KMS-11 (cell line): Measurements from ENCODE around the gene RUNDC3A.

ENCODE experiments used
- H2AFZ ChIP-seq: fragments of 200-600 bp; sonication (generic); 2 replicates; pipeline ENCODE4 v1.6.1; 2016; ENCODE audit warnings: antibody characterized with exemption, mixed run types, low read depth
- H3K27ac ChIP-seq: fragments of 200-600 bp; sonication (generic); 2 replicates; pipeline ENCODE4 v1.6.1; 2016; ENCODE audit warnings: mild to moderate bottlenecking, mixed run types
- H3K27me3 ChIP-seq: fragments of 200-600 bp; sonication (generic); 2 replicates; pipeline ENCODE4 v1.6.1; 2017; ENCODE audit warnings: mild to moderate bottlenecking, low read depth, mixed run types, moderate library complexity; ENCODE audit not compliant: insufficient read depth
- H3K36me3 ChIP-seq: fragments of 200-600 bp; sonication (generic); 2 replicates; pipeline ENCODE4 v1.6.1; 2017; ENCODE audit warnings: mild to moderate bottlenecking, mixed run types; ENCODE audit not compliant: insufficient read depth
- H3K4me1 ChIP-seq: fragments of 200-600 bp; sonication (generic); 2 replicates; pipeline ENCODE4 v1.6.1; 2016; ENCODE audit warnings: mild to moderate bottlenecking, low read depth, mixed run types; ENCODE audit not compliant: poor library complexity, severe bottlenecking
- H3K4me2 ChIP-seq: fragments of 200-600 bp; sonication (generic); 2 replicates; pipeline ENCODE4 v1.7.0; 2016; ENCODE audit warnings: mild to moderate bottlenecking, mixed run types
- H3K4me3 ChIP-seq: fragments of 200-600 bp; sonication (generic); IDR thresholded peaks from 2 replicates; pipeline ENCODE4 v1.6.1; 2017; ENCODE audit warnings: low read depth, low read length, mixed read lengths; ENCODE audit not compliant: insufficient read depth
- H3K79me2 ChIP-seq: fragments of 200-600 bp; sonication (generic); 2 replicates; pipeline ENCODE4 v1.6.1; 2016; ENCODE audit warnings: low read depth, mixed run types; ENCODE audit not compliant: insufficient read depth
- H3K9ac ChIP-seq: fragments of 200-600 bp; sonication (generic); 2 replicates; pipeline ENCODE4 v1.6.1; 2016; ENCODE audit warnings: mild to moderate bottlenecking, mixed run types
- H4K20me1 ChIP-seq: fragments of 200-600 bp; sonication (generic); 2 replicates; pipeline ENCODE4 v1.6.1; 2016; ENCODE audit warnings: mild to moderate bottlenecking, mixed run types; ENCODE audit not compliant: insufficient read depth
- CTCF ChIP-seq: fragments of 200-600 bp; sonication (generic); conservative IDR thresholded peaks from 2 replicates; pipeline ENCODE4 v1.6.1; 2017; ENCODE audit warnings: low read depth, mild to moderate bottlenecking, antibody characterized with exemption, low read length, moderate library complexity, mixed read lengths

RUNDC3A gene

GRCh38 chr17:44333371-44333770 lies 25.0 kb downstream of the RUNDC3A start:
- TF ChIP-seq CTCF, result no peak
- Histone ChIP-seq H3K9ac (no peak overlapping the region), H3K4me3 (no peak overlapping the region), H3K79me2 (no peaks in the 10 kb centered on the region), H3K4me1 (peaks cover 15% of the 10 kb centered on the region), H3K36me3 (no peaks in the 10 kb centered on the region), H3K4me2 (no peak overlapping the region), H3K27ac (no peak overlapping the region), H3K27me3 (no peaks in the 10 kb centered on the region), H4K20me1 (no peaks in the 10 kb centered on the region), H2AFZ (no peak overlapping the region)

- Histone ChIP-seq H3K4me3 (no peak overlapping the region), H3K4me1 (peaks cover 11% of the 10 kb centered on the region), H3K4me2 (no peak overlapping the region), H3K9ac (no peak overlapping the region), H2AFZ (peak overlapping the region; percentile 29; the same call in 1 of the 2 replicates), H3K36me3 (no peaks in the 10 kb centered on the region), H3K27ac (no peak overlapping the region), H3K27me3 (no peaks in the 10 kb centered on the region), H4K20me1 (no peaks in the 10 kb centered on the region), H3K79me2 (no peaks in the 10 kb centered on the region)
- no peak for TF ChIP-seq CTCF
These were observed 25.9 kb downstream of the RUNDC3A start for GRCh38 chr17:44334315-44334714.

GRCh38 chr17:44334727-44335126 lies 26.3 kb downstream of the RUNDC3A start:
- Histone ChIP-seq H3K36me3 (no peaks in the 10 kb centered on the region), H3K4me2 (no peak overlapping the region), H3K27ac (no peak overlapping the region), H3K79me2 (no peaks in the 10 kb centered on the region), H3K4me1 (peaks cover 11% of the 10 kb centered on the region), H3K9ac (no peak overlapping the region), H2AFZ (peak overlapping the region; percentile 29; the same call in 1 of the 2 replicates), H3K27me3 (no peaks in the 10 kb centered on the region), H3K4me3 (no peak overlapping the region), H4K20me1 (no peaks in the 10 kb centered on the region)
- TF ChIP-seq CTCF, result no peak

- Histone ChIP-seq H4K20me1 (no peaks in the 10 kb centered on the region), H3K4me3 (no peak overlapping the region), H2AFZ (no peak overlapping the region), H3K4me1 (peaks cover 11% of the 10 kb centered on the region), H3K27ac (no peak overlapping the region), H3K9ac (no peak overlapping the region), H3K36me3 (no peaks in the 10 kb centered on the region), H3K79me2 (no peaks in the 10 kb centered on the region), H3K27me3 (no peaks in the 10 kb centered on the region), H3K4me2 (no peak overlapping the region)
- no peak for TF ChIP-seq CTCF
These were observed 27.2 kb downstream of the RUNDC3A start for GRCh38 chr17:44335564-44335963.
